Brain microvascular endothelial cell (primary cell): ENCODE data around the gene AP5S1.

Experiments
- DNase-seq: peaks from one replicate; pipeline ENCODE4 v3.0.0-alpha.2; 2020
- H3K27ac ChIP-seq: fragments of 250-450 bp; sonication (Bioruptor Pico); 2 replicates; pipeline ENCODE4 v1.5.1; 2020; ENCODE audit warnings: mild to moderate bottlenecking, moderate library complexity
- H3K27me3 ChIP-seq: fragments of 250-450 bp; sonication (Bioruptor Pico); replicated peaks from 2 replicates; pipeline ENCODE4 v1.5.1; 2020; ENCODE audit warnings: mild to moderate bottlenecking
- H3K36me3 ChIP-seq: fragments of 250-450 bp; sonication (Bioruptor Pico); replicated peaks from 2 replicates; pipeline ENCODE4 v1.5.1; 2020; ENCODE audit warnings: mild to moderate bottlenecking
- H3K4me3 ChIP-seq: 2 replicates; pipeline ENCODE4 v1.5.1; 2011; ENCODE audit warnings: low read depth, mild to moderate bottlenecking, control low read depth, low read length, moderate library complexity
- in situ Hi-C: cut with HindIII; loops from 2 replicates; pipeline ENCODE4 v1.10.0; 2017; ENCODE audit warnings: low sequenced_read_pairs, low pct_ligation_motif_present
- TF ChIP-seq, protein P1 (sequence below): IDR thresholded peaks from 2 replicates; pipeline ENCODE4 v1.5.1; 2011; ENCODE audit warnings: low read depth, mild to moderate bottlenecking, moderate library complexity, low read length, control low read depth, inconsistent platforms; ENCODE audit errors: missing control alignments

Gene AP5S1

GRCh38 chr20:3846740-3847428 lies 26.5 kb downstream of the AP5S1 start, which contains the start of gene MAVS:
TSS of gene MAVS (plus strand) at chr20:3846834. CDS start at chr20:3854625, 7,791 bp downstream.
- H3K4me3 ChIP-seq: peak within 1 kb of the TSS; percentile 90
- peak; percentile 39 for DNase-seq
- no peaks in the 10 kb centered on the region for H3K36me3 ChIP-seq
- in situ Hi-C loops: no loop called here
- H3K27me3 ChIP-seq: no peaks in the 10 kb centered on the region
- TF ChIP-seq, protein P1, sequence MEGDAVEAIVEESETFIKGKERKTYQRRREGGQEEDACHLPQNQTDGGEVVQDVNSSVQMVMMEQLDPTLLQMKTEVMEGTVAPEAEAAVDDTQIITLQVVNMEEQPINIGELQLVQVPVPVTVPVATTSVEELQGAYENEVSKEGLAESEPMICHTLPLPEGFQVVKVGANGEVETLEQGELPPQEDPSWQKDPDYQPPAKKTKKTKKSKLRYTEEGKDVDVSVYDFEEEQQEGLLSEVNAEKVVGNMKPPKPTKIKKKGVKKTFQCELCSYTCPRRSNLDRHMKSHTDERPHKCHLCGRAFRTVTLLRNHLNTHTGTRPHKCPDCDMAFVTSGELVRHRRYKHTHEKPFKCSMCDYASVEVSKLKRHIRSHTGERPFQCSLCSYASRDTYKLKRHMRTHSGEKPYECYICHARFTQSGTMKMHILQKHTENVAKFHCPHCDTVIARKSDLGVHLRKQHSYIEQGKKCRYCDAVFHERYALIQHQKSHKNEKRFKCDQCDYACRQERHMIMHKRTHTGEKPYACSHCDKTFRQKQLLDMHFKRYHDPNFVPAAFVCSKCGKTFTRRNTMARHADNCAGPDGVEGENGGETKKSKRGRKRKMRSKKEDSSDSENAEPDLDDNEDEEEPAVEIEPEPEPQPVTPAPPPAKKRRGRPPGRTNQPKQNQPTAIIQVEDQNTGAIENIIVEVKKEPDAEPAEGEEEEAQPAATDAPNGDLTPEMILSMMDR: no peak
- peak within 1 kb of the TSS; percentile 55 for H3K27ac ChIP-seq

DNA sequence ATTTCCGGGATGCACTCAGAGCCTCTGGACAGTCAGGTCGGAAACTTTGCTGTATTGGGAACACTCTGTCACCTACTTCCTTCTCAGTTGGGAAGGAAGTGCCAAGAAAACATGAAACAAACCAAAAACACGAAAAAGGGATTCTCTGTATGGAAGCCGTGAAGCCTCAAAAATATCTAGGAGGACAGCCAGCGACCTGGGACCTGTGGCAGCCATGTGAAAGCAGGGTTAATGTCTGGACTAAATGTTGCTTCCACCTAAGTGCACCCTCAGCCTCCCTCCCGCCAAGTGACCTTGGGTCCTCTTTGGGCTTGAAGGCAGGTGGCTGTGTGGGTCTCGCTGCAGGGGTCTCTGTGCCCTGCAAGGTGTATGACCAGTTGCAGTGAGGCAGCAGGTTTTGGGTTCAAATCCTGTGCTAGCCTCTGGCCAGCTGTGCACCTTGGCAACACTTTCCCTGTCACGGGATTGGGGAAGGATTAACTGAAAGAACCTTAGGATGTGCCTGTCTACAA lies 27.1 kb downstream of the AP5S1 start:
- H3K4me3 ChIP-seq: peak overlapping the region; percentile 90
- in situ Hi-C loops: no loop called here

GRCh38 chr20:3848565-3848964 lies 28.2 kb downstream of the AP5S1 start:
- Histone ChIP-seq H3K4me3 (no peak overlapping the region), H3K36me3 (no peaks in the 10 kb centered on the region)

More for the DNA sequence above, 27.1 kb downstream of the AP5S1 start:
- TF ChIP-seq, protein P1: no peak
- H3K36me3 ChIP-seq: no peaks in the 10 kb centered on the region
- no peak for DNase-seq
- peak overlapping the region; percentile 55 for H3K27ac ChIP-seq
- H3K27me3 ChIP-seq: no peaks in the 10 kb centered on the region

GRCh38 chr20:3854462-3854871 lies 34.1 kb downstream of the AP5S1 start:
- Histone ChIP-seq H3K27me3 (no peaks in the 10 kb centered on the region), H3K27ac (no peak overlapping the region), H3K4me3 (no peak overlapping the region), H3K36me3 (peaks cover 33% of the 10 kb centered on the region)
- DNase-seq: no peak
- TF ChIP-seq, protein P1: no peak
- in situ Hi-C loops: no loop called here

More at GRCh38 chr20:3848565-3848964, 28.2 kb downstream of the AP5S1 start:
- no peak for DNase-seq
- Histone ChIP-seq H3K27me3 (no peaks in the 10 kb centered on the region), H3K27ac (no peak overlapping the region)
- TF ChIP-seq, protein P1: no peak
- in situ Hi-C loops: no loop called here

DNA sequence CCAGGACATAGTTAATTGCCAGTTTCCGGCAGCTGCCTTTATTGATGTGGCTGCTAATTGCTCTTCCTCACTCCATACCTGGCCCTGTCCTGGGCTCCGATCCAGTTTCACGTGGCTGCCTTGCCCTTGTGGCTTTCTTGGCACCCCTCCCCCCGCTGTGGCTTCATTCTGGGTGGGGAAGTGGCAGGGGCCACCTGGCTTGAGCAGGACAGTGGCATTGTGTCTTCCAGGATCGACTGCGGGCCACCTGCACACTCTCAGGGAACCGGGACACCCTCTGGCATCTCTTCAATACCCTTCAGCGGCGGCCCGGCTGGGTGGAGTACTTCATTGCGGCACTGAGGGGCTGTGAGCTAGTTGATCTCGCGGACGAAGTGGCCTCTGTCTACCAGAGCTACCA lies 37.1 kb downstream of the AP5S1 start:
- in situ Hi-C loops: no loop called here
- peaks cover 58% of the 10 kb centered on the region for H3K36me3 ChIP-seq
- H3K27ac ChIP-seq: no peak overlapping the region
- TF ChIP-seq, protein P1: no peak
- no peak for DNase-seq
- no peaks in the 10 kb centered on the region for H3K27me3 ChIP-seq
- no peak overlapping the region for H3K4me3 ChIP-seq
